ENCODE data around the gene FIGN.

Gene FIGN

GRCh38 chr2:163646687-163647086 is 89.1 kb downstream of the FIGN start:
- no peak for DNase-seq (ENCODE audit: low read depth)
- H3K4me3 ChIP-seq (ENCODE audit: low read depth, low read length): no peak overlapping the region
- TF ChIP-seq, protein P1, sequence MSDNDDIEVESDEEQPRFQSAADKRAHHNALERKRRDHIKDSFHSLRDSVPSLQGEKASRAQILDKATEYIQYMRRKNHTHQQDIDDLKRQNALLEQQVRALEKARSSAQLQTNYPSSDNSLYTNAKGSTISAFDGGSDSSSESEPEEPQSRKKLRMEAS (IDR thresholded peaks at IDR 0.05; ENCODE audit: low read depth, low read length): no peak
- TF ChIP-seq CTCF (IDR thresholded peaks at IDR 0.05; ENCODE audit: low read depth, low read length) (no peak), MYC (IDR thresholded peaks at IDR 0.05; ENCODE audit: low read depth, low read length) (no peak), POLR2A (IDR thresholded peaks at IDR 0.05; ENCODE audit: extremely low read depth, insufficient read length) (no peak)

DNA sequence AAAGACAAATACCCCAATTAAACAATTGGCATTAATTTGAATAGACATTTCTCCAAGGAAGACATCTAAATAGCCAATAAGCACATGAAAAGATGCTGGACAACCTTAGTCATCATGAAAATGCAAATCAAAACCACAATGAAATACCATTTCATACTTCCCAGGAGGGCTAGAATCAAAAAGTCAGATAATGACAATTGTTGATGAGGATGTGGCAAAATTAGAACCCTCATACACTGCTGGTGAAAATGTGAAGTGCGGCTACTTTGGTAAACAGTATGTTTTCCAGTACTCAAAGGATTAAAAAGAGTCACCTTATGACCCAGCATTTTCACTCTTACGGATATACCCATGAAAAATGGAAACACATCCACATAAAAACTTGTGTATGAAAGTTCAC is 91.6 kb downstream of the FIGN start:
- H3K4me3 ChIP-seq (ENCODE audit: low read depth, low read length): no peak overlapping the region
- no peak for DNase-seq (ENCODE audit: low read depth)
- no peak for TF ChIP-seq POLR2A (IDR thresholded peaks at IDR 0.05; ENCODE audit: extremely low read depth, insufficient read length)
- no peak for TF ChIP-seq MYC (IDR thresholded peaks at IDR 0.05; ENCODE audit: low read depth, low read length)
- TF ChIP-seq CTCF (IDR thresholded peaks at IDR 0.05; ENCODE audit: low read depth, low read length): no peak
- TF ChIP-seq, protein P1 (IDR thresholded peaks at IDR 0.05; ENCODE audit: low read depth, low read length): no peak

DNA sequence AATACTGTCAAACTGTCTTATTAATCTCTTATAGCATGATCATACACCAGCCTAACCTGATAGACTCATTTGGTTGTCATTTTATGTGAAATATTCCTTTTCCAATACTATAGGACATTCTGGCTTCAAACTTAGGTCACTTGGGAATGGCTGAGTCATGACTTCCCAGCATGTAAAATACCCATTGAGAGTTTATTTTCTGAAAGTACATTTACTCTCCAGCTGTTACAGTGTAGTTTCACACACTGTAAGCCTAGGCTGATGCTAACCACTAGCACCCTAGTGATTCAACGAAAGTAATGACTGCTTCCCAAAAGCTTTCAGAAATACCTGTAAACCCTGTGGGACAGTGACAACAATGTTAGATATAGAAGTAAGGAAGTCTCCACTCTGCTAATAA is 93.8 kb downstream of the FIGN start:
- no peak for DNase-seq (ENCODE audit: low read depth)
- no peak for TF ChIP-seq CTCF (IDR thresholded peaks at IDR 0.05; ENCODE audit: low read depth, low read length)
- TF ChIP-seq MYC (IDR thresholded peaks at IDR 0.05; ENCODE audit: low read depth, low read length): no peak
- TF ChIP-seq, protein P1 (IDR thresholded peaks at IDR 0.05; ENCODE audit: low read depth, low read length): no peak
- TF ChIP-seq POLR2A (IDR thresholded peaks at IDR 0.05; ENCODE audit: extremely low read depth, insufficient read length): no peak
- no peak overlapping the region for H3K4me3 ChIP-seq (ENCODE audit: low read depth, low read length)

DNA sequence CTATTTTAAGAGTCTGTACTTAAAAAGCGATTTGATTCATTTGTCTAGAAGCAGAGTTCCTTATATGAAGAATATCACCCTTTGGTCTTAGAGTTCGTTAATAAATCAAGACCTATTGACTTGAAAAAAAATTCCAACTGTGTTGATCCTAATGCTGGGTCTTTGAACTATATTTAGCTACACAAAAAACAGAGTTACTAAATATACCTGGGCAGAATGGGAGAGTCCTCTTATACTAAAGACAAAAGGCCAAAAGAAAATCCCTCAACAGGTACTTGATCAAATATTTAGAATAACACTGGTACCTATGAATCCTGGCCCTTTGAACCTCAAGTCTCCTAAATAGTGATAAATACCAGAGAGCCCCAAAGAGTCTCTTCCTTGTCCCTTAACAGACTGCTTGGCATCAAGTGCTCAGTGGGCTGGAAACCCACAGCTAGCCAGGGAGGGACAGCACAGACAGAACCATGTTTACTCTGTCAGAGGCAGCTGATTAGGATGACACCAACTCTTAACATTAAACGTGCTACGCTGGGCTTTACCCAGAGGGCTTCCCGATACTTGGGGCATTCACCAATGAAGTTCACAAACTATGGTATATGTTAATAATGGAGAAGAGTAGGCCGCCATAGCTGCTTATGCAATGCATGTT is 95.1 kb downstream of the FIGN start:
- DNase-seq (ENCODE audit: low read depth): no peak
- no peak for TF ChIP-seq POLR2A (IDR thresholded peaks at IDR 0.05; ENCODE audit: extremely low read depth, insufficient read length)
- TF ChIP-seq, protein P1 (IDR thresholded peaks at IDR 0.05; ENCODE audit: low read depth, low read length): no peak
- TF ChIP-seq CTCF (IDR thresholded peaks at IDR 0.05; ENCODE audit: low read depth, low read length): no peak
- TF ChIP-seq MYC (IDR thresholded peaks at IDR 0.05; ENCODE audit: low read depth, low read length): no peak
- H3K4me3 ChIP-seq (ENCODE audit: low read depth, low read length): no peak overlapping the region

GRCh38 chr2:163637871-163638270 is 97.9 kb downstream of the FIGN start:
- no peak for DNase-seq (ENCODE audit: low read depth)
- TF ChIP-seq CTCF (IDR thresholded peaks at IDR 0.05; ENCODE audit: low read depth, low read length): no peak
- TF ChIP-seq, protein P1 (IDR thresholded peaks at IDR 0.05; ENCODE audit: low read depth, low read length): no peak
- TF ChIP-seq MYC (IDR thresholded peaks at IDR 0.05; ENCODE audit: low read depth, low read length): no peak
- no peak for TF ChIP-seq POLR2A (IDR thresholded peaks at IDR 0.05; ENCODE audit: extremely low read depth, insufficient read length)
- no peak overlapping the region for H3K4me3 ChIP-seq (ENCODE audit: low read depth, low read length)
